H1 (cell line): ENCODE measurements around the gene COPZ2. TPM values are rescaled to one million over a fixed set of nuclear protein-coding genes. Genes with fewer than 3 reads are reported as not detected.

ENCODE experiments used
- CTCF ChIA-PET: fragments of 300-600 bp; sonication (Branson Sonifier 250); formaldehyde crosslinking; loops from one replicate; lab custom pipeline; 2021; ENCODE audit not compliant: partially characterized antibody; lab: Charles Lee
- POLR2A ChIA-PET: fragments of 300-600 bp; sonication (Branson Sonifier 250); formaldehyde crosslinking; loops from one replicate; lab custom pipeline; 2021; ENCODE audit warnings: inconsistent platforms; ENCODE audit not compliant: partially characterized antibody; lab: Charles Lee
- DNase-seq, 2 experiments: peaks; one replicate each; pipeline versions ENCODE4 v3.0.0 to v3.0.0-alpha.2; 2010 to 2022; ENCODE audit warnings: low spot score in 2 of 2, low read depth in 1 of 2, mixed read lengths in 1 of 2
- FAIRE-seq: peaks from 2 replicates; lab custom pipeline; 2011; peaks lifted over from hg19 to GRCh38; lab: Jason Lieb, UNC
- H2AFZ ChIP-seq: 2 replicates; pipeline ENCODE4 v1.8.1; 2012; ENCODE audit warnings: low read length, inconsistent platforms
- H2AK5ac ChIP-seq: 2 replicates; pipeline ENCODE4 v1.6.1; 2013; ENCODE audit warnings: low read depth, low read length
- H2BK120ac ChIP-seq: replicated peaks from 2 replicates; pipeline ENCODE3; 2013; ENCODE audit warnings: low read depth, low read length, inconsistent platforms
- H2BK12ac ChIP-seq: 2 replicates; pipeline ENCODE4 v1.6.1; 2013; ENCODE audit warnings: low read depth, low read length
- H2BK15ac ChIP-seq: 2 replicates; pipeline ENCODE4 v1.6.1; 2013; ENCODE audit warnings: low read length
- H2BK20ac ChIP-seq: 2 replicates; pipeline ENCODE4 v1.6.1; 2013; ENCODE audit warnings: low read length
- H2BK5ac ChIP-seq: 2 replicates; pipeline ENCODE4 v1.6.1; 2013; ENCODE audit warnings: low read depth, low read length
- H3K14ac ChIP-seq: 2 replicates; pipeline ENCODE4 v1.6.1; 2013; ENCODE audit warnings: inconsistent platforms; ENCODE audit not compliant: insufficient read length
- H3K18ac ChIP-seq: 2 replicates; pipeline ENCODE4 v1.6.1; 2013; ENCODE audit warnings: low read length; ENCODE audit errors: extremely low read depth
- H3K23ac ChIP-seq: 2 replicates; pipeline ENCODE4 v1.6.1; 2013; ENCODE audit warnings: inconsistent platforms; ENCODE audit not compliant: insufficient read length
- H3K23me2 ChIP-seq: 2 replicates; pipeline ENCODE4 v1.6.1; 2013; ENCODE audit warnings: low read depth, low read length
- H3K27ac ChIP-seq: 2 replicates; pipeline ENCODE4 v1.6.1; 2011; ENCODE audit warnings: low read depth, low read length, inconsistent platforms
- H3K27me3 ChIP-seq, 4 experiments: replicated peaks in 1 of 4; 1 replicate in 1 of 4; 2 replicates in 3 of 4; pipeline versions ENCODE4 v1.6.1 to v1.8.1; 2011 to 2013; ENCODE audit warnings: low read length in 3 of 4, mild to moderate bottlenecking in 3 of 4, inconsistent platforms in 2 of 4, mixed read lengths in 2 of 4, moderate library complexity in 1 of 4; ENCODE audit not compliant: control insufficient read depth in 3 of 4, insufficient read depth in 3 of 4; ENCODE audit errors: extremely low read depth in 1 of 4
- H3K36me3 ChIP-seq, 4 experiments: 2 replicates each; pipeline versions ENCODE4 v1.6.1 to v1.8.1; 2011 to 2013; ENCODE audit warnings: mild to moderate bottlenecking in 4 of 4, low read length in 3 of 4, moderate library complexity in 2 of 4, control low read depth in 1 of 4, inconsistent platforms in 1 of 4; ENCODE audit not compliant: insufficient read depth in 4 of 4, control insufficient read depth in 2 of 4
- H3K4ac ChIP-seq: replicated peaks from 2 replicates; pipeline ENCODE3; 2013; ENCODE audit warnings: low read length, low read depth, mixed read lengths, inconsistent platforms; ENCODE audit not compliant: insufficient read length
- H3K4me1 ChIP-seq, 4 experiments: replicated peaks in 1 of 4; 1 replicate in 1 of 4; 2 replicates in 3 of 4; pipeline versions ENCODE4 v1.6.1 to v1.8.1; 2011 to 2013; ENCODE audit warnings: low read length in 3 of 4, inconsistent platforms in 2 of 4, mixed read lengths in 1 of 4; ENCODE audit not compliant: insufficient read depth in 4 of 4, control insufficient read depth in 3 of 4
- H3K4me2 ChIP-seq, 2 experiments: 2 replicates each; pipeline versions ENCODE4 v1.6.1 to v1.8.1; 2011 to 2013; ENCODE audit warnings: low read depth in 2 of 2, low read length in 2 of 2, control low read depth in 1 of 2, inconsistent platforms in 1 of 2, mild to moderate bottlenecking in 1 of 2; ENCODE audit not compliant: insufficient read depth in 1 of 2
- H3K4me3 ChIP-seq, 4 experiments: fragments of 200-600, 300-600 bp in 1 of 4; sonication (generic), shearing (Covaris generic), sonication (Bioruptor Twin) in 1 of 4; 2 replicates each; pipeline versions ENCODE4 v1.5.1 to v1.8.1; 2011 to 2016; ENCODE audit warnings: low read length in 4 of 4, low read depth in 3 of 4, control low read depth in 2 of 4, inconsistent platforms in 2 of 4, mild to moderate bottlenecking in 2 of 4, mixed read lengths in 1 of 4, moderate library complexity in 1 of 4; ENCODE audit not compliant: insufficient read depth in 2 of 4; ENCODE audit errors: extremely low read depth in 1 of 4
- H3K56ac ChIP-seq: replicated peaks from 2 replicates; pipeline ENCODE3; 2013; ENCODE audit warnings: low read depth, mild to moderate bottlenecking, mixed read lengths, low read length, inconsistent platforms; ENCODE audit not compliant: insufficient read length
- H3K79me1 ChIP-seq: 2 replicates; pipeline ENCODE4 v1.6.1; 2013; ENCODE audit warnings: low read depth, low read length, control low read depth
- H3K79me2 ChIP-seq, 2 experiments: 2 replicates each; pipeline versions ENCODE4 v1.6.1 to v1.8.1; 2012 to 2013; ENCODE audit warnings: low read length in 2 of 2, mild to moderate bottlenecking in 2 of 2, inconsistent platforms in 1 of 2; ENCODE audit not compliant: insufficient read depth in 2 of 2, control insufficient read depth in 1 of 2
- H3K9ac ChIP-seq, 4 experiments: replicated peaks in 1 of 4; 1 replicate in 1 of 4; 2 replicates in 3 of 4; pipeline versions ENCODE4 v1.6.1 to v1.8.1; 2011 to 2013; ENCODE audit warnings: low read depth in 3 of 4, low read length in 3 of 4, control low read depth in 2 of 4, mild to moderate bottlenecking in 2 of 4, moderate library complexity in 2 of 4, inconsistent platforms in 1 of 4; ENCODE audit errors: extremely low read depth in 1 of 4
- H3K9me3 ChIP-seq, 2 experiments: 2 replicates each; pipeline versions ENCODE4 v1.6.1 to v1.8.1; 2012 to 2013; ENCODE audit warnings: mild to moderate bottlenecking in 2 of 2, moderate library complexity in 2 of 2, control low read depth in 1 of 2, inconsistent platforms in 1 of 2, low read depth in 1 of 2, low read length in 1 of 2, mixed read lengths in 1 of 2; ENCODE audit not compliant: insufficient read depth in 2 of 2
- H4K20me1 ChIP-seq, 2 experiments: replicated peaks in 1 of 2; 2 replicates each; pipeline versions ENCODE3 to v1.8.1; 2011 to 2013; ENCODE audit warnings: inconsistent platforms in 2 of 2, low read length in 2 of 2, mild to moderate bottlenecking in 1 of 2; ENCODE audit not compliant: insufficient read depth in 2 of 2, control insufficient read depth in 1 of 2
- H4K5ac ChIP-seq: 2 replicates; pipeline ENCODE4 v1.6.1; 2013; ENCODE audit warnings: low read length, low read depth, mixed read lengths, inconsistent platforms; ENCODE audit not compliant: insufficient read length
- H4K8ac ChIP-seq: 2 replicates; pipeline ENCODE4 v1.8.0; 2013; ENCODE audit warnings: mild to moderate bottlenecking, moderate library complexity, low read length, inconsistent platforms; ENCODE audit not compliant: insufficient read depth; ENCODE audit errors: extremely low read depth
- H4K91ac ChIP-seq: replicated peaks from 2 replicates; pipeline ENCODE3; 2013; ENCODE audit warnings: low read length, mixed read lengths, inconsistent platforms; ENCODE audit not compliant: insufficient read length
- BACH1 ChIP-seq: IDR thresholded peaks from 2 replicates; pipeline ENCODE4 v1.6.1; 2012; ENCODE audit warnings: low read length, improper control_type of control experiment
- GTF2F1 ChIP-seq: IDR thresholded peaks from 2 replicates; pipeline ENCODE4 v1.6.1; 2012; ENCODE audit warnings: low read depth, low read length, improper control_type of control experiment, borderline replicate concordance
- KDM1A ChIP-seq: fragments of 200-600, 300-600 bp; sonication (generic); IDR thresholded peaks from 2 replicates; pipeline ENCODE4 v1.7.1; 2016; ENCODE audit warnings: mild to moderate bottlenecking, low read length, borderline replicate concordance
- NRF1 ChIP-seq: IDR thresholded peaks from 2 replicates; pipeline ENCODE4 v1.6.1; 2011; ENCODE audit warnings: mild to moderate bottlenecking, low read depth, low read length, improper control_type of control experiment
- WGBS, 2 experiments: shearing (Covaris generic) in 1 of 2; methylation state at CpG; one replicate each; pipeline versions ENCODE4 v1.1.6 to v1.1.7; 2013 to 2015; ENCODE audit warnings: low lambda C conversion rate in 2 of 2, mixed read lengths in 2 of 2, inconsistent platforms in 1 of 2, low coverage in 1 of 2, missing lambda C conversion rate in 1 of 2; ENCODE audit not compliant: insufficient replicate concordance in 2 of 2, insufficient coverage in 1 of 2, insufficient read length in 1 of 2; ENCODE audit errors: extremely low coverage in 1 of 2, missing lambda C conversion rate in 1 of 2; 5-methylcytosine and 5-hydroxymethylcytosine counted together
- polyA plus RNA-seq, 7 experiments: library from polyadenylated mRNA; depleted of rRNA in 3 of 7; stranded (reverse) in 5 of 7; unstranded in 2 of 7; fragments of >200 nt in 5 of 7; fragments of 200-250 nt in 2 of 7; gene quantifications; 1 replicate in 5 of 7; 2 replicates in 1 of 7; 4 replicates in 1 of 7; pipeline versions ENCODE4 v1.2.1 to v1.2.3, GENCODE V29; 2011 to 2013; ENCODE audit warnings: missing spikeins in 2 of 7, mixed read lengths in 2 of 7
- total RNA-seq: library from RNA; stranded (reverse); fragmentation: NEBNext Ultra II Directional; extraction: Animal tissue kit (Norgen Biotek cat#: 25700); gene quantifications from 2 replicates; pipeline ENCODE4 v1.2.1, GENCODE V29; 2021

COPZ2 gene
- total and polyA plus RNA-seq, 2 of the 8 experiments (the other 6 are each of a cell fraction or from before 2014, with no cell fraction given) = 0.24 TPM; not detected in 1

GRCh38 chr17:48027322-48027981 lies 10.1 kb downstream of the COPZ2 start:
- no peak for FAIRE-seq
- H3K23me2 ChIP-seq = peaks cover 18% of the 10 kb centered on the region
- TF ChIP-seq NRF1 (no peak), GTF2F1 (no peak), KDM1A (peak; percentile 84; the same call in 1 of the 2 replicates), BACH1 (no peak)
- H3K4ac ChIP-seq = no peak overlapping the region
- H3K4me1 ChIP-seq = peaks cover 0 to 21% (median 11%) of the 10 kb centered on the region in 4 experiments; a peak in 5 of 7 replicates
- no peak overlapping the region for H3K14ac ChIP-seq
- no peak overlapping the region for H2AFZ ChIP-seq
- DNase-seq = no peak
- H4K91ac ChIP-seq = no peak overlapping the region
- no peak overlapping the region for H2AK5ac ChIP-seq
- no peak overlapping the region for H2BK12ac ChIP-seq
- peaks cover 2 to 23% (median 17%) of the 10 kb centered on the region in 4 experiments for H3K27me3 ChIP-seq
- no peak overlapping the region for H3K9ac ChIP-seq
- no peaks in the 10 kb centered on the region for H3K79me2 ChIP-seq
- WGBS, 2 experiments = 86% methylated on average over 12 of the region's 12 CpGs; no CpG with 5 or more reads in 1 of the 2 experiments
- H3K79me1 ChIP-seq = no peaks in the 10 kb centered on the region
- no peak overlapping the region for H3K4me3 ChIP-seq
- H3K18ac ChIP-seq = no peak overlapping the region
- no peak overlapping the region for H3K56ac ChIP-seq
- ChIA-PET POLR2A (interaction anchor here (2.7 to 28.1 kb wide), 2 partner anchors 8 to 35 kb away, joined by 9 to 1227 read pairs; partner anchors contain the start of gene NFE2L1), CTCF (interaction anchor here (0.7 to 8.9 kb wide), 33 partner anchors 9 to 582 kb away, joined by 3 to 181 read pairs (median 5); partner anchors contain the start of genes NFE2L1 and SNX11)
- H3K36me3 ChIP-seq = no peaks in the 10 kb centered on the region
- H2BK15ac ChIP-seq = no peak overlapping the region
- H4K5ac ChIP-seq = no peak overlapping the region
- no peak overlapping the region for H2BK5ac ChIP-seq
- no peaks in the 10 kb centered on the region for H4K20me1 ChIP-seq
- H3K9me3 ChIP-seq = no peaks in the 10 kb centered on the region
- no peak overlapping the region for H3K23ac ChIP-seq
- H3K4me2 ChIP-seq = no peak overlapping the region
- no peak overlapping the region for H2BK120ac ChIP-seq
- H4K8ac ChIP-seq = no peak overlapping the region
- no peak overlapping the region for H2BK20ac ChIP-seq
- no peak overlapping the region for H3K27ac ChIP-seq
